ENCODE data around the gene CASTOR1. TPM values are rescaled to one million over a fixed set of nuclear protein-coding genes. Genes with fewer than 3 reads are reported as not detected.

CASTOR1 gene
- total and polyA plus RNA-seq, 4 donors, result 12.6 to 26.5 (median 15.3) TPM

GRCh38 chr22:30270832-30271231 lies 18.5 kb downstream of the CASTOR1 start:
- Histone ChIP-seq H3K4me1 (ENCODE audit: control insufficient read depth in 5 of 5, insufficient read depth in 5 of 5, low read length in 5 of 5) (no peaks in the 10 kb centered on the region), H3K9ac (ENCODE audit: insufficient read depth in 1 of 2, low read length in 2 of 2) (no peak overlapping the region), H3K4me3 (no peak overlapping the region), H3K36me3 (ENCODE audit: control insufficient read depth in 4 of 4, insufficient read depth in 4 of 4, low read length in 4 of 4) (no peaks in the 10 kb centered on the region), H3K27ac (ENCODE audit: low read depth in 1 of 2, low read length in 1 of 2) (no peak overlapping the region), H3K9me3 (ENCODE audit: control insufficient read depth in 4 of 4, insufficient read depth in 3 of 4, low read length in 3 of 4) (no peaks in the 10 kb centered on the region), H3K27me3 (ENCODE audit: control insufficient read depth in 3 of 3, insufficient read depth in 3 of 3, low read length in 2 of 3) (no peaks in the 10 kb centered on the region)
- no peak for TF ChIP-seq CTCF (IDR thresholded peaks at IDR 0.05; ENCODE audit: control extremely low read depth, extremely low read depth)
- DNase-seq (peak; percentile 49 to 53 (median 50)), ATAC-seq (ENCODE audit: insufficient read depth, low FRiP score) (no peak)
- whole genome bisulfite sequencing, 2 donors, result 46 to 55% methylated on average over 16 of the region's 16 CpGs

GRCh38 chr22:30268331-30268730 lies 21.0 kb downstream of the CASTOR1 start:
- no peak overlapping the region for H3K9ac ChIP-seq (ENCODE audit: insufficient read depth in 1 of 2, low read length in 2 of 2)
- no peaks in the 10 kb centered on the region for H3K4me1 ChIP-seq (ENCODE audit: control insufficient read depth in 5 of 5, insufficient read depth in 5 of 5, low read length in 5 of 5)
- H3K27me3 ChIP-seq (ENCODE audit: control insufficient read depth in 3 of 3, insufficient read depth in 3 of 3, low read length in 2 of 3), result no peaks in the 10 kb centered on the region
- no peak for TF ChIP-seq CTCF (IDR thresholded peaks at IDR 0.05; ENCODE audit: control extremely low read depth, extremely low read depth)
- DNase-seq (no peak), ATAC-seq (ENCODE audit: insufficient read depth, low FRiP score) (no peak)
- H3K36me3 ChIP-seq (ENCODE audit: control insufficient read depth in 4 of 4, insufficient read depth in 4 of 4, low read length in 4 of 4), result no peaks in the 10 kb centered on the region
- no peak overlapping the region for H3K4me3 ChIP-seq
- H3K27ac ChIP-seq (ENCODE audit: low read depth in 1 of 2, low read length in 1 of 2), result no peak overlapping the region
- WGBS, 2 donors, result 71 to 85% methylated on average over 8 of the region's 8 CpGs
- no peaks in the 10 kb centered on the region for H3K9me3 ChIP-seq (ENCODE audit: control insufficient read depth in 4 of 4, insufficient read depth in 3 of 4, low read length in 3 of 4)

- 38 to 57% methylated on average over 14 of the region's 14 CpGs for WGBS, 2 donors
- TF ChIP-seq CTCF (IDR thresholded peaks at IDR 0.05; ENCODE audit: control extremely low read depth, extremely low read depth), result no peak
- no peaks in the 10 kb centered on the region for H3K27me3 ChIP-seq (ENCODE audit: control insufficient read depth in 3 of 3, insufficient read depth in 3 of 3, low read length in 2 of 3)
- no peak overlapping the region for H3K9ac ChIP-seq (ENCODE audit: insufficient read depth in 1 of 2, low read length in 2 of 2)
- H3K27ac ChIP-seq (ENCODE audit: low read depth in 1 of 2, low read length in 1 of 2), result peak overlapping the region in 1 of 2 donors; percentile 2
- no peak overlapping the region for H3K4me3 ChIP-seq
- ATAC-seq (ENCODE audit: insufficient read depth, low FRiP score), result no peak
- H3K36me3 ChIP-seq (ENCODE audit: control insufficient read depth in 4 of 4, insufficient read depth in 4 of 4, low read length in 4 of 4), result no peaks in the 10 kb centered on the region
- H3K4me1 ChIP-seq (ENCODE audit: control insufficient read depth in 5 of 5, insufficient read depth in 5 of 5, low read length in 5 of 5), result peaks cover 0 to 2% (median 0%) of the 10 kb centered on the region in 5 donors
- H3K9me3 ChIP-seq (ENCODE audit: control insufficient read depth in 4 of 4, insufficient read depth in 3 of 4, low read length in 3 of 4), result no peaks in the 10 kb centered on the region
- no peak for DNase-seq
These were observed 21.7 kb downstream of the CASTOR1 start for GRCh38 chr22:30267382-30268302.
